ENCODE results near the gene RDH16. TPM values are rescaled to one million over a fixed set of nuclear protein-coding genes. Genes with fewer than 3 reads are reported as not detected.
"Not testable (repeated sequence)": the region's sequence is repeated elsewhere in the genome, so short reads cannot be mapped to it uniquely, and the experiment has no call there.

RDH16 gene
- polyA plus RNA-seq, 1 experiment, result 0.06 TPM

GRCh38 chr12:56978397-56979138, 21.2 kb upstream of the RDH16 start:
- CTCF ChIA-PET, result no interaction called here

GRCh38 chr12:56977361-56977760, 20.0 kb upstream of the RDH16 start:
- H3K27ac ChIP-seq (ENCODE audit: low read depth, low read length); DNase-seq (ENCODE audit: low read depth, low spot score); H3K27me3 ChIP-seq (ENCODE audit: control insufficient read depth, insufficient read depth, low read length); H3K4me3 ChIP-seq (ENCODE audit: low read depth, low read length); POLR2A ChIA-PET; CTCF ChIA-PET; H3K9me3 ChIP-seq (ENCODE audit: control insufficient read depth, insufficient read depth, low read length): not testable (repeated sequence)

More at GRCh38 chr12:56978397-56979138, 21.2 kb upstream of the RDH16 start:
- Histone ChIP-seq H3K4me3 (ENCODE audit: low read depth, low read length) (no peak overlapping the region), H3K9me3 (ENCODE audit: control insufficient read depth, insufficient read depth, low read length) (no peaks in the 10 kb centered on the region), H3K27me3 (ENCODE audit: control insufficient read depth, insufficient read depth, low read length) (peaks cover 4% of the 10 kb centered on the region), H3K27ac (ENCODE audit: low read depth, low read length) (no peak overlapping the region)
- POLR2A ChIA-PET, result interaction anchor here (0.5 kb wide), 1 partner anchor 90 kb away, joined by 4 read pairs; no protein-coding TSS in a partner anchor
- no peak for TF ChIP-seq CTCF (IDR thresholded peaks at IDR 0.05; ENCODE audit: low read depth, low read length)
- no peak for DNase-seq (ENCODE audit: low read depth, low spot score)

- CTCF ChIA-PET, result not testable (repeated sequence)
Measured at GRCh38 chr12:56974224-56974623, 16.8 kb upstream of the RDH16 start.

GRCh38 chr12:56968910-56969309, 11.5 kb upstream of the RDH16 start:
- H3K4me3 ChIP-seq (ENCODE audit: low read depth, low read length); DNase-seq (ENCODE audit: low read depth, low spot score); H3K9me3 ChIP-seq (ENCODE audit: control insufficient read depth, insufficient read depth, low read length); CTCF ChIA-PET; H3K27ac ChIP-seq (ENCODE audit: low read depth, low read length); POLR2A ChIA-PET; H3K27me3 ChIP-seq (ENCODE audit: control insufficient read depth, insufficient read depth, low read length): not testable (repeated sequence)

More at GRCh38 chr12:56974224-56974623, 16.8 kb upstream of the RDH16 start:
- POLR2A ChIA-PET; H3K27ac ChIP-seq (ENCODE audit: low read depth, low read length); H3K9me3 ChIP-seq (ENCODE audit: control insufficient read depth, insufficient read depth, low read length); H3K27me3 ChIP-seq (ENCODE audit: control insufficient read depth, insufficient read depth, low read length); DNase-seq (ENCODE audit: low read depth, low spot score); H3K4me3 ChIP-seq (ENCODE audit: low read depth, low read length): not testable (repeated sequence)

GRCh38 chr12:56965997-56966642, 8.7 kb upstream of the RDH16 start:
- DNase-seq (ENCODE audit: low read depth, low spot score); H3K27me3 ChIP-seq (ENCODE audit: control insufficient read depth, insufficient read depth, low read length); H3K9me3 ChIP-seq (ENCODE audit: control insufficient read depth, insufficient read depth, low read length); CTCF ChIA-PET; H3K4me3 ChIP-seq (ENCODE audit: low read depth, low read length); POLR2A ChIA-PET; H3K27ac ChIP-seq (ENCODE audit: low read depth, low read length): not testable (repeated sequence)

GRCh38 chr12:56965124-56965523, 7.7 kb upstream of the RDH16 start:
- DNase-seq (ENCODE audit: low read depth, low spot score); POLR2A ChIA-PET; H3K4me3 ChIP-seq (ENCODE audit: low read depth, low read length); H3K27ac ChIP-seq (ENCODE audit: low read depth, low read length); H3K27me3 ChIP-seq (ENCODE audit: control insufficient read depth, insufficient read depth, low read length); CTCF ChIA-PET; H3K9me3 ChIP-seq (ENCODE audit: control insufficient read depth, insufficient read depth, low read length): not testable (repeated sequence)

- H3K9me3 ChIP-seq (ENCODE audit: control insufficient read depth, insufficient read depth, low read length); CTCF ChIA-PET; POLR2A ChIA-PET; H3K4me3 ChIP-seq (ENCODE audit: low read depth, low read length); DNase-seq (ENCODE audit: low read depth, low spot score); H3K27me3 ChIP-seq (ENCODE audit: control insufficient read depth, insufficient read depth, low read length); H3K27ac ChIP-seq (ENCODE audit: low read depth, low read length): not testable (repeated sequence)
Measured at GRCh38 chr12:56963557-56963956, 6.1 kb upstream of the RDH16 start.

- H3K27me3 ChIP-seq (ENCODE audit: control insufficient read depth, insufficient read depth, low read length); CTCF ChIA-PET; H3K9me3 ChIP-seq (ENCODE audit: control insufficient read depth, insufficient read depth, low read length); H3K27ac ChIP-seq (ENCODE audit: low read depth, low read length); DNase-seq (ENCODE audit: low read depth, low spot score); POLR2A ChIA-PET; H3K4me3 ChIP-seq (ENCODE audit: low read depth, low read length): not testable (repeated sequence)
Measured at GRCh38 chr12:56962247-56962646, 4.8 kb upstream of the RDH16 start.

All from AG04450 (cell line).